Measurements from ENCODE around the gene TSHZ3. TPM values are rescaled to one million over a fixed set of nuclear protein-coding genes. Genes with fewer than 3 reads are reported as not detected.

Gene TSHZ3
- total RNA-seq, 6 donors from 2014 or later, result 2.9 to 10.1 (median 6.3) TPM

- Histone ChIP-seq H3K27ac (no peak overlapping the region), H3K4me3 (no peak overlapping the region), H3K27me3 (no peaks in the 10 kb centered on the region), H3K36me3 (no peaks in the 10 kb centered on the region), H3K4me1 (no peaks in the 10 kb centered on the region), H3K9me3 (no peaks in the 10 kb centered on the region)
- 71 to 78% methylated on average over 6 of the region's 6 CpGs for WGBS, 2 donors
- peak in 1 of 2 donors; percentile 33 for DNase-seq
- no peak for ATAC-seq (ENCODE audit: low FRiP score in 2 of 2)
- TF ChIP-seq EP300 (IDR thresholded peaks at IDR 0.05) (no peak), POLR2A (IDR thresholded peaks at IDR 0.05) (no peak), POLR2AphosphoS5 (IDR thresholded peaks at IDR 0.05) (no peak)
- TF ChIP-seq, protein P1, sequence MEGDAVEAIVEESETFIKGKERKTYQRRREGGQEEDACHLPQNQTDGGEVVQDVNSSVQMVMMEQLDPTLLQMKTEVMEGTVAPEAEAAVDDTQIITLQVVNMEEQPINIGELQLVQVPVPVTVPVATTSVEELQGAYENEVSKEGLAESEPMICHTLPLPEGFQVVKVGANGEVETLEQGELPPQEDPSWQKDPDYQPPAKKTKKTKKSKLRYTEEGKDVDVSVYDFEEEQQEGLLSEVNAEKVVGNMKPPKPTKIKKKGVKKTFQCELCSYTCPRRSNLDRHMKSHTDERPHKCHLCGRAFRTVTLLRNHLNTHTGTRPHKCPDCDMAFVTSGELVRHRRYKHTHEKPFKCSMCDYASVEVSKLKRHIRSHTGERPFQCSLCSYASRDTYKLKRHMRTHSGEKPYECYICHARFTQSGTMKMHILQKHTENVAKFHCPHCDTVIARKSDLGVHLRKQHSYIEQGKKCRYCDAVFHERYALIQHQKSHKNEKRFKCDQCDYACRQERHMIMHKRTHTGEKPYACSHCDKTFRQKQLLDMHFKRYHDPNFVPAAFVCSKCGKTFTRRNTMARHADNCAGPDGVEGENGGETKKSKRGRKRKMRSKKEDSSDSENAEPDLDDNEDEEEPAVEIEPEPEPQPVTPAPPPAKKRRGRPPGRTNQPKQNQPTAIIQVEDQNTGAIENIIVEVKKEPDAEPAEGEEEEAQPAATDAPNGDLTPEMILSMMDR (IDR thresholded peaks at IDR 0.05), result no peak
Measured at GRCh38 chr19:31300422-31300821, 48.8 kb downstream of the TSHZ3 start.

DNA sequence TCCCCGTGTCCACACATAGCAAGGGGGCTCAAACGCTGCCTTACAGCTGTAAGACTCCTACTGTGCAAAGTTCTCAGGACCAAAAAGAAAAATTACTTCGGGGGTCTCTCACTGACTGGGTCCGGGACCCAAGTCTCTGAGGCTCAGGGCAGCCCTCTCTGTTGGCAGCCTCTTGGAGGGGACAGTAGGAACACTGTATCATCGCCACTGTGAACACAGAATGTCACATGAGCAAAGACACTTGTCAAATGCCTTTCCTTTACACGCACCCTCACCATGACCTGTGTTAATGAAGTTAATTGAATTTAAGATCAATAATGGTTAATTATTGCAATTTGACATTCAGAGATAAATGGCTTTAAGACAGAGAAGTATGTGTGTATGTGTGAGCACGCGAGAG, 49.6 kb downstream of the TSHZ3 start:
- Histone ChIP-seq H3K27ac (no peak overlapping the region), H3K9me3 (no peaks in the 10 kb centered on the region), H3K4me3 (no peak overlapping the region), H3K36me3 (no peaks in the 10 kb centered on the region), H3K27me3 (no peaks in the 10 kb centered on the region), H3K4me1 (no peaks in the 10 kb centered on the region)
- TF ChIP-seq EP300 (IDR thresholded peaks at IDR 0.05), result no peak
- ATAC-seq (ENCODE audit: low FRiP score in 2 of 2), result no peak
- DNase-seq, result no peak
- 79 to 92% methylated on average over 6 to 8 of the region's 8 CpGs for WGBS, 2 donors

DNA sequence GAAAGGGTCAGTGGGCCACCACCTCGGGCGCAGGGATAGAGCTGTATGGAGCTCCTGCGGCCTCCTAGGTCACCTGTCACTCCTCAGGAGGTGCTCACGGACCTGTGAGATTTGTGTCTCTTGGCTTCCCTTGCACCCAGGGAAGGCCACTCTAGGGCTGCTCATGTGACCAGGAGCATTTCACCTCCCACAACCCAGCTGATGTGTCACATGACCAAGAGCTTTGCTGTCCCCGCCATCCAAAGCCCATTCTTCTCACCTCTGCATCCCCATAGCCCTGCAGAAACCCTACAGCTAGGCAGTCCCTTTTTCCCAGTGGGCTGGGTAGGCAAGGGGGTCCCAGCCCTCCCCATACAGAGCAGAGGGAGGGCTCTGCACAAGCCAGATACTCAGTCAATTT, 51.2 kb downstream of the TSHZ3 start:
- no peak for DNase-seq
- TF ChIP-seq, protein P1 (IDR thresholded peaks at IDR 0.05), result no peak
- no peak for TF ChIP-seq POLR2A (IDR thresholded peaks at IDR 0.05)
- TF ChIP-seq POLR2AphosphoS5 (IDR thresholded peaks at IDR 0.05), result no peak
- no peak for TF ChIP-seq EP300 (IDR thresholded peaks at IDR 0.05)
- WGBS, 2 donors, result 76 to 91% methylated on average over 1 to 5 of the region's 5 CpGs
- H3K4me1 ChIP-seq, result no peaks in the 10 kb centered on the region
- no peaks in the 10 kb centered on the region for H3K9me3 ChIP-seq
- no peak overlapping the region for H3K27ac ChIP-seq
- no peaks in the 10 kb centered on the region for H3K36me3 ChIP-seq
- no peak overlapping the region for H3K4me3 ChIP-seq
- no peak for ATAC-seq (ENCODE audit: low FRiP score in 2 of 2)
- H3K27me3 ChIP-seq, result no peaks in the 10 kb centered on the region

DNA sequence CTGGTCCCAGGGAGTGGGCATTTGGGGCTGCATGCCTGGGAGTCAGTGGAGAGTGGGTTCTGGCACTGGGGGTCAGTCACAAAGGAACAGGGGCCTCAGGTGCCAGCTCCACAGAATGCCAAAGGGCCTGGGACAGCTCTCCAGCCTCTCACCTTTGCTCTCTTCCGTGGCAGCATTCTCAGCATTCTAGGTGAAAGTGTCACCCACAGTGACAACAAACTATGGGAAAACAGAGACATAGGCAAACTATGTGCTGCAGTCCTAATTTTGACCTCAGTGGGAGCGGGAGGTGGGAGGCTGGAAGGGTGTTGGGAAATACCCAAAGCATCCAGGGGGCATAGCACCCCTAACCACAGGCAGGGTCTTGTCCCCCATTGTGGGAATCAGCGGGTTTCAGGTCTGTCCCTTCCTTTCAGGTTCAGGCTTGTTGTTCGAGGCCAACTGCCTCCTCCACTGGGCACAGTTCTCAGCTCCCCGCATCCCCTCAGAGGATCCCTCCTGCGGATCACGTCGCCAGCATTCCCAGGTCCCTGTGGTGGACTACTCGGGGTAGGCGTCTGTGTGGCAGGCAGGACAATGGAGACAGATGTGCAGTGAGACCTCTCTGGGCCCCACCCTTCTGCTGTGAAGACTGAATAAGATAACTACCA, 52.4 kb downstream of the TSHZ3 start:
- no peaks in the 10 kb centered on the region for H3K9me3 ChIP-seq
- no peaks in the 10 kb centered on the region for H3K4me1 ChIP-seq
- no peak overlapping the region for H3K27ac ChIP-seq
- H3K36me3 ChIP-seq, result no peaks in the 10 kb centered on the region
- WGBS, 2 donors, result 84 to 89% methylated on average over 9 to 10 of the region's 10 CpGs
- no peak overlapping the region for H3K4me3 ChIP-seq
- DNase-seq, result no peak
- ATAC-seq (ENCODE audit: low FRiP score in 2 of 2), result no peak
- no peaks in the 10 kb centered on the region for H3K27me3 ChIP-seq
- TF ChIP-seq POLR2AphosphoS5 (IDR thresholded peaks at IDR 0.05) (no peak), EP300 (IDR thresholded peaks at IDR 0.05) (no peak), POLR2A (IDR thresholded peaks at IDR 0.05) (no peak)
- TF ChIP-seq, protein P1 (IDR thresholded peaks at IDR 0.05), result no peak

GRCh38 chr19:31294189-31294588, 55.0 kb downstream of the TSHZ3 start:
- 71 to 85% methylated on average over 2 of the region's 2 CpGs for WGBS, 2 donors
- Histone ChIP-seq H3K9me3 (no peaks in the 10 kb centered on the region), H3K4me1 (no peaks in the 10 kb centered on the region), H3K27ac (no peak overlapping the region), H3K27me3 (no peaks in the 10 kb centered on the region), H3K4me3 (no peak overlapping the region), H3K36me3 (no peaks in the 10 kb centered on the region)
- no peak for TF ChIP-seq POLR2AphosphoS5 (IDR thresholded peaks at IDR 0.05)
- TF ChIP-seq, protein P1 (IDR thresholded peaks at IDR 0.05), result no peak
- TF ChIP-seq POLR2A (IDR thresholded peaks at IDR 0.05), result no peak
- TF ChIP-seq EP300 (IDR thresholded peaks at IDR 0.05), result no peak
- no peak for DNase-seq
- ATAC-seq (ENCODE audit: low FRiP score in 2 of 2), result peak in 1 of 2 donors; percentile 8
